K562 (cell line): ENCODE data around the gene OXT. TPM values are rescaled to one million over a fixed set of nuclear protein-coding genes. Genes with fewer than 3 reads are reported as not detected.

Source experiments
- MGA ChIP-seq: fragments of 450-650 bp; IDR thresholded peaks from 2 replicates; pipeline ENCODE4 v1.6.1; 2016; ENCODE audit warnings: mild to moderate bottlenecking, moderate library complexity
- U2AF1 ChIP-seq: fragments of 200-400 bp; formaldehyde crosslinking; optimal IDR thresholded peaks from 2 replicates; pipeline ENCODE3; 2017; ENCODE audit warnings: mild to moderate bottlenecking, low read depth, low read length, moderate library complexity
- ZNF184 ChIP-seq: sonication (generic); formaldehyde crosslinking; IDR thresholded peaks from 2 replicates; pipeline ENCODE4 v1.5.0; 2020; ENCODE audit warnings: missing genetic modification reagents
- polyA plus RNA-seq, 8 experiments: library from polyadenylated mRNA; depleted of rRNA in 4 of 8; stranded (reverse) in 5 of 8; unstranded in 3 of 8; fragments of >200 nt; fragmentation: Nextera tagmentation in 2 of 8; fragmentation: Illumina TruSeq in 1 of 8; extraction: Ambion mirVana in 2 of 8; extraction: Trizol in 1 of 8; gene quantifications; 2 replicates each; pipeline versions ENCODE4 v1.2.1 to v1.2.3, GENCODE V29; 2011 to 2014; ENCODE audit warnings: inconsistent platforms in 1 of 8, missing spikeins in 1 of 8
- total RNA-seq, 7 experiments: library from RNA; depleted of rRNA in 6 of 7; stranded (reverse); fragments of >200 nt in 6 of 7; fragmentation: Illumina TruSeq in 2 of 7; extraction: Trizol in 2 of 7; gene quantifications; 2 replicates each; pipeline versions ENCODE4 v1.2.1 to v1.2.3, GENCODE V29; 2011 to 2021; ENCODE audit warnings: low replicate concordance in 1 of 7

OXT gene
- total and polyA plus RNA-seq, 9 of the 15 experiments (the other 6 are each of a cell fraction or from before 2014, with no cell fraction given), result not detected

- no peak for TF ChIP-seq ZNF184 (CRISPR knock-in tag)
- TF ChIP-seq U2AF1, result no peak
- no peak for TF ChIP-seq MGA
Measured at GRCh38 chr20:3070725-3071124, 695 bp upstream of the OXT start (continued).
